Measurements from ENCODE around the gene CLIP3.
A peak's percentile ranks its signal among the peaks of the same experiment; 100 is the strongest.
"Not testable (repeated sequence)": the region's sequence is repeated elsewhere in the genome, so short reads cannot be mapped to it uniquely, and the experiment has no call there.

CLIP3 gene

GRCh38 chr19:36032251-36033104 is at the start of gene CLIP3:
TSS of gene CLIP3 (minus strand) at chr19:36032873. CDS start at chr19:36032357, 516 bp downstream.
- DNase-seq = peak in 1 of 2 donors; percentile 57

DNA sequence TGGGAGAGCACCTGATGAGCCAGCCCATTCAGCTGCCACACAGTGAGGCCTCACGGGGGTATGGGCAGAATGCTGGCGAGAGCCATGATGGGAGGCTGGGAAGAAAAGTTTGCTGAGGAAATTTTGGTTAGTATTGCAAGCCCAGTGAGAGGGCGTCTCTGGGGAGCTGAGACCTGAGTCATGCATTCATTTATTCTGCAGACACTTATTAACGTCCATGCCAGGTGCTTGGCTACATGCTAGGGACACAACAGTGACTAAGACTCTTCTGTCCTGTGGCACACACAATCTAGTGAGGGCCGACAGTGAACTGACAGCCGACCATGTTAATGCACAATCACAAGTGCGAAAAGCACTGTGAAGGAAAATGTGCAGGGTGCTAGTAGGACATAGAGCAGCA is 49.2 kb upstream of the CLIP3 start:
- no peak for DNase-seq

DNA sequence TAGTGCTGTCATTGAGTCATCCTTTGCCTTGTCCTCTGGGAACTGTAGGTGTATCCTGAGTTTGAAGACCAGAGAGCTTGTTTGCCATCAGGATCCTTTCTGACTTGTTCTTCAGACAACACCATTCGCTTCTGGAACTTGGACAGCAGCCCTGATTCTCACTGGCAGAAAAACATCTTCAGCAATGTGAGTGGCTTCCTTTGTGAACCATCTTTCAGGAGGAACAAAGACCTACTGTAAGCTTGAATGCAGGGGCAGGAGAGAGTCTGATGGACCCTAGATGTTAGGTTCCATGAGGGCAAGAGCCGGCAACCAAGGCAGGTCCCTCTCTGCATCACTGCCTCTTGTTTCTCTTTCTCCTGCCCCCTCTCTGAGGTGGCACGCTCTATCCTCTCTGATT is 48.7 kb upstream of the CLIP3 start:
- no peak for DNase-seq

- no peak for DNase-seq
Measured at GRCh38 chr19:36079389-36079945, 46.8 kb upstream of the CLIP3 start.

DNA sequence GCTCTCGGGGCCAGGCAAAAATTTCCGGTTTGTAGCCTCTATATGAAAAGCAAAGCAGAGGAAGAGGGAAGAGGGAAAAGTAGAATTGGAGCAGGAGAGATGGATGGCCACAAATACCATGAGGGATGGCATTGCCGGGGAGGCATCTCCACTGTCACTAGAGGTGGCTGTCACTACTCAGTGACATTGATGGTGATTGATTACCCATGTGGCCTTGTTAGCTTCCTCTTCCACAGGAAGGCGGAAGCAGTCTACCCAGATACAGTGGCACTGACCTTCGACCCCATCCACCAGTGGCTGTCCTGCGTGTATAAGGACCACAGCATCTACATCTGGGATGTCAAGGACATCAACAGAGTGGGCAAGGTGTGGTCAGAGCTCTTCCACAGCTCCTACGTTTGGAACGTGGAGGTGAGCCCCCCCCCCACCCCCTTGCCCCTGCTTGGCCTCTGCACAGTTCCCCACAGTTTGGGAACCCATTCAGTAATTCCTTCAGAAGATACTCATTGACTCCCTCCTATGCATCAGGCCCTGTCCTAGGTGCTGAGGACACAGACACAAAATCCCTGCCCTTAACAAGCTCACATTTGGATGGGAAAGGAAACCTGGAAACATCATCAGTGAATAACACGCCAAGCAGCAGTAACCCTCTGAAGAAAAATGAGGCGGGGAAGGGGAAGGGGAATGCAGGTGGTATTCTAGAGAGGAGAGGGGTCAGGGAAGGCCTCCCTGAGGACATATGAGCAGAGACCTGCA is 40.6 kb upstream of the CLIP3 start:
- no peak for DNase-seq

DNA sequence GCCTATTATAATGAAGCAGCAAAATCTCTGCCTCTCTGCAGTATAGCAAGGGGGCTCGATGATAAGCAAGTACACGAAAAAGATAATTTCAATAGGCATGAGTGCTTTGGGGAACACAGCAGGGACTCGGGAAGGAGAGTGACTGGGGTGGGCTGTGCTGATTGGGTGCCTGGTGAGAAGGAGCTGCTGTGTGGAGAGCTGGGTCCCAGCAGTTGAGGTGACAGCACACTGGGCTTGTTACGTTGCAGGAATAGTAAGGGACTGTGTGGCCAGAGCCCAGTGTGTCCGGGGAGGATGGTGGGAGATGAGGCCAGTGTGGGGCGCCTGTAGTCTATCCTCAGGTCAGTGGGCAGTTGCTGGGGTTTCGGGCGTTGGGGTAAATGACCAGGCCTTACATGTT is 39.4 kb upstream of the CLIP3 start:
- no peak for DNase-seq

DNA sequence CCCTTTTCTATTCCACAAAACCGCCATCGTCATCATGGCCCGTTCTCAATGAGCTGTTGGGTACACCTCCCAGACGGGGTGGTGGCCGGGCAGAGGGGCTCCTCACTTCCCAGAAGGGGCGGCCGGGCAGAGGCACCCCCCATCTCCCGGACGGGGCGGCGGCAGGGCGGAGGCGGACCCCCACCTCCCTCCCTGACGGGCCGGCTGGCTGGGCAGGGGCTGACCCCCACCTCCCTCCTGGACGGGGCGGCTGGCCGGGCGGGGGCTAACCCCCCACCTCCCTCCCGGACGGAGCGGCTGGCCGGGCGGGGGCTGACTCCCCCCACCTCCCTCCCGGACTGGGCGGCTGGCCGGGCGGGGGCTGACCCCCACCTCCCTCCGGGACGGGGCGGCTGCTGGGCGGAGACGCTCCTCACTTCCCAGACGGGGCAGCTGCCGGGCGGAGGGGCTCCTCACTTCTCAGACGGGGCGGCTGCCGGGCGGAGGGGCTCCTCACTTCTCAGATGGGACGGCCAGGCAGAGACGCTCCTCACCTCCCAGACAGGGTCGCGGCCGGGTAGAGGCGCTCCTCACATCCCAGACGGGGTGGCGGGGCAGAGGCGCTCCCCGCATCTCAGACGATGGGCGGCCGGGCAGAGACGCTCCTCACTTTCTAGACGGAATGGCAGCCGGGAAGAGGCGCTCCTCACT is 36.3 kb upstream of the CLIP3 start:
- DNase-seq = not testable (repeated sequence)

DNA sequence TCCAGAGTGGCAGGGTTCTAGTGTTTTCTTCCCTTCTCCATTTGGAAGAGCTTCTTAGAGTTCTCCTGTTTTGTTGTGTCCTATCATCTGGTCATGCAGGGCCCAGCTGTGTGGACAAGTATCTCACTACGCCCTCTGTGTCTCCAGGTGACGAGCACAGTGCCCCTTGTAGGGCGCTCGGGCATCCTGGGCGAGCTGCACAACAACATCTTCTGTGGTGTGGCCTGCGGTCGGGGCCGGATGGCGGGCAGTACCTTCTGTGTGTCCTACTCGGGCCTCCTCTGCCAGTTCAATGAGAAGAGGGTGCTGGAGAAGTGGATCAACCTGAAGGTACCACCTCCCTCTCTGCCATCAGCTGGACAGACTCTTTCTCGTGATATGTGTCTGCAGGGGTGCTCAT is 35.0 kb upstream of the CLIP3 start:
- DNase-seq = no peak

DNA sequence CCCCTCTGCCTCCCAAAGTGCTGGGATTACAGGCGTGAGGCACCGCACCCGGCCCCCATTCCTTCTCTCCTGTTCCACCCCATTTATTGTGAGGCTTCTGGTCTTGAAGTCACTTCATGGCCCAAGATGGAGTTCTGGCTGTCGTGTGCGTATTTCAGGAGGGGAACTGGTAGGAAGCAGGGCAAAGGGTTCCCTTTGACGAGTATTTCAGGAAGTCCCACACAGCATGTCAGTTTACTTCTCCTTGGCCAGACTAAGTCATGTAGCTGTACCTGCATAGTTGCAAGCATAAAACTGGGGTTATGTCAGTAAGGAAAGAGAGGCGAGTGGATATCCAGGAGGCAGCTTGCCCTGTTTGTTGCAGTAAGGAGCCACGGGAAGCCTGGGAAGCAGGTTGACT is 32.2 kb upstream of the CLIP3 start:
- no peak for DNase-seq

DNA sequence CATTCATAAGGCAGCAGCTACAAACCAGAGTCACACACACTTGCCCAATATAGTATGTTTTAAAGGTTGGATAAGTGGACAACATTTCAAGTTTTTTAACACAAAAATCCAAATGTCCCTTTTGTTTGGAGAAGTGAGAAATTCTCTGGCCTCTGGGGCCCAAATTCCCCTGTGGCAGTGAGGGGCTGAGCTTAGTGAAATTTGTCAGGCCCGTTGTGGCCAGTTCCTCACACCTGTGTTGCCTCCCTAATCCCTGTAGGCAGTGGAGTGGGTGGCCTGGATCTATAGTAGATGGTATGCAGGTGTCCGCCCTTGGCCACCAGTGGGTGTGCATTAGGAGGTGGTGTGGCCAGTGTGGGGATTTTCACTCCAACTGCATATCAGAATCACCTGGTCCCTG is 28.7 kb upstream of the CLIP3 start:
- no peak for DNase-seq

DNA sequence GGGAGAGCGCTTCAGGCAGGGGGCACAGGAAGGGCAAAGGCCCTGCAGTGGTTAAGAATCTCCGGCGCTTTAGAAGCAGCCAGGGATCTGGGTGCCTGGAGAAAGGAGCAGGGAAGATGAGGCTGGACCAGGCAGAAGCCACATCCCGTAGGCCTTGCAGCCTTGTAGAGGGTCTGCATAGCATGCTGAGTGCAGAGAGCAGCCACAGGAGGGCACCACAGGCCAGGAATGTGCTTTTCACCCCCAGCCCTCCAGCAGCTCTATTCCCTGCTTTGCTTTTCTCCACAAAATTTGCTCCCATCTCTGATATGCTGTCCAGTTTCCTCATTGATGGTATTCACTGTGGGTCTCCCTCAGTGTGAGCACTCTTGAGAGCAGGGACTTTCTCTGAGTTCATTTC is 27.8 kb upstream of the CLIP3 start:
- DNase-seq = no peak

DNA sequence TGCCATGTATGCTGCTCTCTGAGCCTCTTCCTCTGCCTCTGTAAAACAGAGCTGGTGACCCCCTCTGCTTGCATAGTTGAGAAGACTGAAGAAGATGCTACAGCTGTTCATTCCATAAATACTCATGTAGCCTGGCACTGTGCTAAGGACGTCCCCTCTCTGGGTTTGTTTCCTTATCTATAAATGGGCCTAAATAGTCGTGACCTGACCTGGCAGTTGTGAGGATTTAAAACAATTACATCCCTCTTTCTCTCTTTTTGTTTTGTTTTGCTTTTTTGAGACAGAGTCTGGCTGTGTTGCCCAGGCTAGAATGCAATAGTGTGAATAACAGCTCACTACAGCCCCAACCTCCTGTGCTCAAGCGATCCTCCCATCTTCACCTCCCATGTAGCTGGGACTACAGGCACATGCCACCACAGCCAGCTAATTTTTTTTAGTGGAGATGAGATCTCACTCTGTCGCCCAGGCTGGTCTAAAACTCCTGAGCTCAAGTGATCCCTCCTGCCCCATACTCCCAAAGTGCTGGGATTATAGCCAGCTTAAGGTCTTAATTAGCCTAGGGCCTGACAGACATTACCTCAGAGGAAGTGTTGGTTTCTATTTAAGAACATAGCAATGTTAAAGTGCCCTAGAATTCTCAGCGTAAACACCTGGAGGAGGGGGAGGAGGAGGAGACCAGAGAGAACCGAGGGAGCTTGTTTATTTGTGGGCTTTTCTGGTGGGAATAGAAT is 26.7 kb upstream of the CLIP3 start:
- no peak for DNase-seq

- no peak for DNase-seq
Measured at GRCh38 chr19:36058481-36059179, 26.0 kb upstream of the CLIP3 start.

- peak; percentile 28 to 96 for DNase-seq
Measured at GRCh38 chr19:36054733-36055686, 22.3 kb upstream of the CLIP3 start, which contains the start of gene WDR62. TSS of gene WDR62 (plus strand) at chr19:36054897. CDS start at chr19:36054972, 75 bp downstream.

GRCh38 chr19:36054119-36054732 is 21.6 kb upstream of the CLIP3 start, which contains the start of gene THAP8:
TSS of gene THAP8 (minus strand) at chr19:36054285. CDS start at chr19:36054217, 68 bp downstream.
- peak; percentile 97 for DNase-seq

DNA sequence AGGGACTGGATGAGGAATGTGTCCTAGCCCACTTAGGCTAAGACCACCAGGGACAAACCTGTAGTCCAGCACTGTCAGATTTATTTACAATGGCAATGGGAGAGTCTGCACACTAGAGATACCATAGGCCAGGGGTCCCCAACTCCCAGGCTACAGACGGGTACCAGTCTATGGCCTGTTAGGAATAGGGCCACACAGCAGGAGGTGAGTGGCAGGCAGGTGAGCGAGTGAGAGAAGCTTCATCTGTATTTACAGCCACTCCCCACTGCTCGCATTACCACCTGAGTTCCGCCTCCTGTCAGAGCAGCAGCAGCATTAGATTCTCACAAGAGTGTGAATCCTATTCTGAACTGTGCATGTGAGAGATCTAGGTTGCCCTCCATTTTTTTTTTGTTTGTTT is 19.0 kb upstream of the CLIP3 start:
- DNase-seq = no peak

DNA sequence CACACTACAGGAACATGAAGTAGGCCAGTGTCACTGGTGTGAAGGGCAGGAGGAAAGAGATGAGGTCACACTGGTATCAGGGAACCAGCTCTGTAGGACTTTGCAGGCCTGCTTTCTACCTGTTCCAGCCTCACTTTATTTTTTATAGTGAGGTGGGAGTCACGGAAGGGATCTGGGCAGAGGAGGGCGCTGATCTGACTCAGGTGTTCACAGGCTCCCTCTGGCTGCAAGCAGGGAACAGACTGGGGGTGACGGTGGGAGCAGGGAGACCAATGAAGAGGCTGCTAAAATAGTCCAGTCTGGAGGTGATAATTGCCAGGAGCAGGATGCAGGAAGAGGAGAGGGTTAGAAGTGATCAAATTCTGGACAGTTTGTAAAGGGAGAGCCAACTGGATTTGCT is 18.6 kb upstream of the CLIP3 start:
- no peak for DNase-seq

- no peak for DNase-seq
Measured at GRCh38 chr19:36049080-36049698, 16.5 kb upstream of the CLIP3 start.

- DNase-seq = no peak
Measured at GRCh38 chr19:36047835-36048234, 15.2 kb upstream of the CLIP3 start.
